Measurements from ENCODE around the gene NCOA7.

NCOA7 gene

DNA sequence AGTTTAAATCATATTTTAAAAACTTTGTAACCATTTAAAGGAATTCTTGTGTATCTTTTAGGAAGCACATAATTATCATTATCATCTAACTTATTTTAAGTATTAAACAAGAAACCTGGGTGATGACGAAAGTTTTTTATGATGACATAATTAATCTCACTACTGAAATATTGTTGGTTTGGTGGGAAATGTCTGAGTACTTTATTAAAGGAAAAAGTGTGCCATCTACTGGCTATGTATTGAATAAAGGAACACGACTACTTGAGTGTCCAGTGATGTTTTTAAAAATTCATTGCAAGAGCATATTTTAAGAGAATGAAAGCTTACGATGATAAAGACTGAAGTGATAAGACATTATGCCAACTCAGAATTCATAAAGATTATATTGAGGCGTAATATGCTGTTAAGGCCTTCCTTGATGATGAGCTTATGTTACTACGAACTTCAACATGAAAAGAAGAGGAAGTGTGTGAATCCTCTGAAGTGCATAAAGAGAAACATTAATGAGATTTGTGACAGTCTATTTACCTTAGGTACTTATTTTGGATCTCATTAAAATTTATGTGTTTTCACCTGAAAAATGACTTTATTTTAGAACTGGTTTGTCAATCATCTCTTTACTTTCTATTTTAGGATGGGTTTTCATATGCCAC lies 183.6 kb downstream of the NCOA7 start:
- no peak for DNase-seq (ENCODE audit: low read depth)

DNA sequence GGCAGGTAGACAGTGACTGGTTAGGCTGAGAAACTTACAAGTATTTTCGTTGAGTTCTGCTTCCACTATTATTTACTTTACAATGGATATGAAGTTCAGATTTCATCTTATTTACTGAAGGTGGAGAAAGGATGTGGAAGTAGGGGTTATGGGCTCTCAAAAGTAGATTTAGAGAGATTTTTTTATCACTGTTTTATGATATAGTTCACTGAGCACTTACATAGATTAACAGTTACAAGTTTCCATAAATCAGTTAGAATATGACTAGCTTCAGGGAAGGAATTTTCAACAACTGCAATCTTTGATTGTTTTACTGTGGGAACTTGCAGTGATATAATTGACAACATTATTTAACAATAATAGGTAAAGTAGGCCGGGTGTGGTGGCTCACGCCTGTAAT lies 188.3 kb downstream of the NCOA7 start:
- DNase-seq (ENCODE audit: low read depth), result no peak

All from activated T-cell treated with anti-CD3 and anti-CD28 coated beads for 24 hours (primary cell).